Mesenchymal stem cell (in vitro differentiated cells and primary cell): ENCODE results near the gene ANO10.

Source experiments
- DNase-seq: peaks from one replicate; pipeline ENCODE4 v3.0.0-alpha.2; 2013
- H2AFZ ChIP-seq: one replicate; pipeline ENCODE4 v1.6.1; 2013; ENCODE audit warnings: low read depth, mild to moderate bottlenecking, control low read depth, inconsistent platforms, low read length, moderate library complexity
- H2AK5ac ChIP-seq: 2 replicates; pipeline ENCODE4 v1.6.1; 2013; ENCODE audit warnings: low read length, moderate library complexity, mild to moderate bottlenecking, inconsistent platforms; ENCODE audit not compliant: severe bottlenecking
- H2BK120ac ChIP-seq: one replicate; pipeline ENCODE4 v1.6.1; 2013; ENCODE audit warnings: low read depth, mild to moderate bottlenecking, inconsistent platforms, low read length, moderate library complexity
- H2BK12ac ChIP-seq, 2 experiments: one replicate each; pipeline ENCODE4 v1.6.1; 2013; ENCODE audit warnings: inconsistent platforms in 2 of 2, low read length in 2 of 2, mild to moderate bottlenecking in 2 of 2, moderate library complexity in 2 of 2, control low read depth in 1 of 2
- H2BK15ac ChIP-seq: one replicate; pipeline ENCODE4 v1.6.1; 2013; ENCODE audit warnings: mild to moderate bottlenecking, low read depth, inconsistent platforms; ENCODE audit not compliant: poor library complexity, severe bottlenecking
- H2BK5ac ChIP-seq: 2 replicates; pipeline ENCODE4 v1.6.1; 2013; ENCODE audit warnings: low read depth, mild to moderate bottlenecking, low read length, control low read depth, inconsistent platforms; ENCODE audit not compliant: poor library complexity, severe bottlenecking
- H3K14ac ChIP-seq, 2 experiments: one replicate each; pipeline ENCODE4 v1.6.1; 2013; ENCODE audit warnings: inconsistent platforms in 2 of 2, low read length in 2 of 2, control low read depth in 1 of 2, mild to moderate bottlenecking in 1 of 2, moderate library complexity in 1 of 2
- H3K18ac ChIP-seq, 2 experiments: one replicate each; pipeline ENCODE4 v1.6.1; 2013; ENCODE audit warnings: inconsistent platforms in 2 of 2, low read length in 2 of 2, control low read depth in 1 of 2, low read depth in 1 of 2, mild to moderate bottlenecking in 1 of 2
- H3K23ac ChIP-seq, 2 experiments: one replicate each; pipeline ENCODE4 v1.6.1; 2013; ENCODE audit warnings: inconsistent platforms in 2 of 2, low read length in 2 of 2, mild to moderate bottlenecking in 2 of 2, moderate library complexity in 2 of 2, control low read depth in 1 of 2
- H3K27ac ChIP-seq: 2 replicates; pipeline ENCODE4 v1.5.1; 2013; ENCODE audit warnings: mild to moderate bottlenecking, moderate library complexity, low read length, control low read depth, inconsistent platforms; ENCODE audit not compliant: poor library complexity, severe bottlenecking
- H3K27me3 ChIP-seq, 2 experiments: 2 replicates each; pipeline versions ENCODE4 v1.6.1 to v1.7.0; 2013; ENCODE audit warnings: low read length in 2 of 2, mild to moderate bottlenecking in 2 of 2, moderate library complexity in 2 of 2, control low read depth in 1 of 2, inconsistent platforms in 1 of 2; ENCODE audit not compliant: control insufficient read depth in 1 of 2, insufficient read depth in 1 of 2
- H3K36me3 ChIP-seq, 2 experiments: 2 replicates each; pipeline versions ENCODE4 v1.6.1 to v1.7.0; 2013; ENCODE audit warnings: low read length in 2 of 2, control low read depth in 1 of 2, inconsistent platforms in 1 of 2, low read depth in 1 of 2, mild to moderate bottlenecking in 1 of 2; ENCODE audit not compliant: insufficient read depth in 2 of 2, control insufficient read depth in 1 of 2
- H3K4ac ChIP-seq, 2 experiments: one replicate each; pipeline ENCODE4 v1.6.1; 2013; ENCODE audit warnings: inconsistent platforms in 2 of 2, low read length in 2 of 2, mild to moderate bottlenecking in 2 of 2, moderate library complexity in 2 of 2, control low read depth in 1 of 2, low read depth in 1 of 2
- H3K4me1 ChIP-seq: 2 replicates; pipeline ENCODE4 v1.6.1; 2013; ENCODE audit warnings: low read depth, low read length, control low read depth; ENCODE audit not compliant: control insufficient read depth, insufficient read depth
- H3K4me2 ChIP-seq: 2 replicates; pipeline ENCODE4 v1.6.1; 2013; ENCODE audit warnings: low read length, mild to moderate bottlenecking, inconsistent platforms; ENCODE audit not compliant: poor library complexity, severe bottlenecking
- H3K4me3 ChIP-seq, 2 experiments: 2 replicates each; pipeline versions ENCODE4 v1.5.1 to v1.7.0; 2013; ENCODE audit warnings: low read length in 2 of 2, mild to moderate bottlenecking in 2 of 2, control low read depth in 1 of 2, low read depth in 1 of 2; ENCODE audit not compliant: insufficient read depth in 1 of 2
- H3K79me1 ChIP-seq: replicated peaks from 2 replicates; pipeline ENCODE4 v1.6.1; 2013; ENCODE audit warnings: mild to moderate bottlenecking, control low read depth, low read length, inconsistent platforms; ENCODE audit not compliant: poor library complexity, severe bottlenecking
- H3K9ac ChIP-seq: 2 replicates; pipeline ENCODE4 v1.7.0; 2013; ENCODE audit warnings: mild to moderate bottlenecking, low read length, moderate library complexity
- H3K9me3 ChIP-seq: 2 replicates; pipeline ENCODE4 v1.7.0; 2013; ENCODE audit warnings: mild to moderate bottlenecking, low read length; ENCODE audit not compliant: control insufficient read depth
- H4K8ac ChIP-seq: one replicate; pipeline ENCODE4 v1.6.1; 2013; ENCODE audit warnings: inconsistent platforms, mild to moderate bottlenecking, low read length, moderate library complexity
- H4K91ac ChIP-seq: one replicate; pipeline ENCODE4 v1.6.1; 2013; ENCODE audit warnings: mild to moderate bottlenecking, low read length, inconsistent platforms
- WGBS: methylation state at CpG from one replicate; pipeline ENCODE4 v1.1.7; 2013; ENCODE audit warnings: mixed read lengths; 5-methylcytosine and 5-hydroxymethylcytosine counted together

The ANO10 gene

GRCh38 chr3:43323541-43323940, 298.3 kb downstream of the ANO10 start:
- peaks cover 3% of the 10 kb centered on the region for H3K9me3 ChIP-seq
- no peaks in the 10 kb centered on the region for H3K4me1 ChIP-seq
- H3K27me3 ChIP-seq: no peaks in the 10 kb centered on the region
- H3K14ac ChIP-seq: no peak overlapping the region
- no peak overlapping the region for H4K91ac ChIP-seq
- no peak overlapping the region for H3K4me3 ChIP-seq
- no peak overlapping the region for H2BK5ac ChIP-seq
- 100% methylated on average over 1 of the region's 1 CpG for WGBS
- H3K9ac ChIP-seq: no peak overlapping the region
- no peak overlapping the region for H3K4ac ChIP-seq
- no peak overlapping the region for H2BK15ac ChIP-seq
- H3K23ac ChIP-seq: no peak overlapping the region
- H2AFZ ChIP-seq: no peak overlapping the region
- H4K8ac ChIP-seq: no peak overlapping the region
- no peak overlapping the region for H2BK120ac ChIP-seq
- no peak overlapping the region for H2AK5ac ChIP-seq
- H3K27ac ChIP-seq: no peak overlapping the region
- H3K4me2 ChIP-seq: no peak overlapping the region
- no peak overlapping the region for H2BK12ac ChIP-seq
- peaks cover 18% of the 10 kb centered on the region for H3K79me1 ChIP-seq
- H3K36me3 ChIP-seq: no peaks in the 10 kb centered on the region
- DNase-seq: no peak
- no peak overlapping the region for H3K18ac ChIP-seq

- H3K27ac ChIP-seq: no peak overlapping the region
These were observed 301.5 kb downstream of the ANO10 start for GRCh38 chr3:43320288-43320687.

GRCh38 chr3:43319794-43320193, 302.0 kb downstream of the ANO10 start:
- H3K9me3 ChIP-seq: peaks cover 3% of the 10 kb centered on the region
- WGBS: no CpG with 5 or more reads among the region's 3 CpGs
- DNase-seq: peak; percentile 59
- peaks cover 4% of the 10 kb centered on the region for H3K4me1 ChIP-seq
- H3K14ac ChIP-seq: no peak overlapping the region
- H2AK5ac ChIP-seq: no peak overlapping the region
- H3K36me3 ChIP-seq: no peaks in the 10 kb centered on the region
- no peak overlapping the region for H4K8ac ChIP-seq
- H3K4me3 ChIP-seq: no peak overlapping the region
- no peak overlapping the region for H2BK15ac ChIP-seq
- no peak overlapping the region for H3K18ac ChIP-seq
- H3K4ac ChIP-seq: no peak overlapping the region
- H3K27me3 ChIP-seq: no peaks in the 10 kb centered on the region
- no peak overlapping the region for H4K91ac ChIP-seq
- no peak overlapping the region for H2BK12ac ChIP-seq
- no peak overlapping the region for H3K4me2 ChIP-seq
- no peak overlapping the region for H3K23ac ChIP-seq
- peaks cover 28% of the 10 kb centered on the region for H3K79me1 ChIP-seq
- no peak overlapping the region for H2BK5ac ChIP-seq
- H2AFZ ChIP-seq: no peak overlapping the region
- H2BK120ac ChIP-seq: no peak overlapping the region
- H3K27ac ChIP-seq: no peak overlapping the region
- H3K9ac ChIP-seq: no peak overlapping the region

More at GRCh38 chr3:43320288-43320687, 301.5 kb downstream of the ANO10 start:
- Histone ChIP-seq H3K27me3 (no peaks in the 10 kb centered on the region), H3K9me3 (peaks cover 3% of the 10 kb centered on the region), H3K18ac (no peak overlapping the region), H3K36me3 (no peaks in the 10 kb centered on the region), H3K4me3 (no peak overlapping the region), H3K4me1 (peaks cover 4% of the 10 kb centered on the region), H3K9ac (no peak overlapping the region), H2BK120ac (no peak overlapping the region), H2AK5ac (no peak overlapping the region), H2BK15ac (no peak overlapping the region), H3K4ac (no peak overlapping the region), H2AFZ (no peak overlapping the region), H2BK12ac (no peak overlapping the region), H3K4me2 (no peak overlapping the region), H4K91ac (no peak overlapping the region), H2BK5ac (no peak overlapping the region), H4K8ac (no peak overlapping the region), H3K79me1 (peaks cover 26% of the 10 kb centered on the region), H3K14ac (no peak overlapping the region), H3K23ac (no peak overlapping the region)
- no peak for DNase-seq
- 90% methylated on average over 3 of the region's 5 CpGs for WGBS

GRCh38 chr3:43319376-43319775, 302.4 kb downstream of the ANO10 start:
- Histone ChIP-seq H2BK120ac (no peak overlapping the region), H2AFZ (no peak overlapping the region), H3K4ac (no peak overlapping the region), H3K4me3 (no peak overlapping the region), H3K14ac (no peak overlapping the region), H3K27ac (no peak overlapping the region), H3K4me1 (peaks cover 4% of the 10 kb centered on the region), H4K8ac (no peak overlapping the region), H3K18ac (no peak overlapping the region), H2BK12ac (no peak overlapping the region), H2BK5ac (no peak overlapping the region), H3K9me3 (peaks cover 3% of the 10 kb centered on the region), H3K79me1 (peaks cover 29% of the 10 kb centered on the region), H2BK15ac (no peak overlapping the region), H3K36me3 (no peaks in the 10 kb centered on the region), H4K91ac (no peak overlapping the region), H3K27me3 (no peaks in the 10 kb centered on the region), H3K23ac (no peak overlapping the region), H3K9ac (no peak overlapping the region), H3K4me2 (no peak overlapping the region), H2AK5ac (no peak overlapping the region)
- WGBS: 97% methylated on average over 5 of the region's 6 CpGs
- DNase-seq: no peak
